Measurements from ENCODE around the gene PPCS.
"Not testable (repeated sequence)": the region's sequence is repeated elsewhere in the genome, so short reads cannot be mapped to it uniquely, and the experiment has no call there.

Gene PPCS

GRCh38 chr1:42454403-42454802 is 1.9 kb upstream of the PPCS start:
- no peak for DNase-seq

DNA sequence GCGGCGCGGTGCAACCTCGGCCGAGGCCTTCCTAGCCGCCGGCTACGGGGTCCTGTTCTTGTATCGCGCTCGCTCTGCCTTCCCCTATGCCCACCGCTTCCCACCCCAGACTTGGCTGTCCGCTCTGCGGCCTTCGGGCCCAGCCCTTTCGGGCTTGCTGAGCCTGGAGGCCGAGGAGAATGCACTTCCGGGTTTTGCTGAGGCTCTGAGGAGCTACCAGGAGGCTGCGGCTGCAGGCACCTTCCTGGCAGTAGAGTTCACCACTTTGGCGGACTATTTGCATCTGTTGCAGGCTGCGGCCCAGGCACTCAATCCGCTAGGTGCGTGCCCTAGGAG is 379 bp downstream of the PPCS start:
- peak; percentile 54 to 56 for DNase-seq

GRCh38 chr1:42461196-42461595 is 4.9 kb downstream of the PPCS start:
- DNase-seq = no peak

DNA sequence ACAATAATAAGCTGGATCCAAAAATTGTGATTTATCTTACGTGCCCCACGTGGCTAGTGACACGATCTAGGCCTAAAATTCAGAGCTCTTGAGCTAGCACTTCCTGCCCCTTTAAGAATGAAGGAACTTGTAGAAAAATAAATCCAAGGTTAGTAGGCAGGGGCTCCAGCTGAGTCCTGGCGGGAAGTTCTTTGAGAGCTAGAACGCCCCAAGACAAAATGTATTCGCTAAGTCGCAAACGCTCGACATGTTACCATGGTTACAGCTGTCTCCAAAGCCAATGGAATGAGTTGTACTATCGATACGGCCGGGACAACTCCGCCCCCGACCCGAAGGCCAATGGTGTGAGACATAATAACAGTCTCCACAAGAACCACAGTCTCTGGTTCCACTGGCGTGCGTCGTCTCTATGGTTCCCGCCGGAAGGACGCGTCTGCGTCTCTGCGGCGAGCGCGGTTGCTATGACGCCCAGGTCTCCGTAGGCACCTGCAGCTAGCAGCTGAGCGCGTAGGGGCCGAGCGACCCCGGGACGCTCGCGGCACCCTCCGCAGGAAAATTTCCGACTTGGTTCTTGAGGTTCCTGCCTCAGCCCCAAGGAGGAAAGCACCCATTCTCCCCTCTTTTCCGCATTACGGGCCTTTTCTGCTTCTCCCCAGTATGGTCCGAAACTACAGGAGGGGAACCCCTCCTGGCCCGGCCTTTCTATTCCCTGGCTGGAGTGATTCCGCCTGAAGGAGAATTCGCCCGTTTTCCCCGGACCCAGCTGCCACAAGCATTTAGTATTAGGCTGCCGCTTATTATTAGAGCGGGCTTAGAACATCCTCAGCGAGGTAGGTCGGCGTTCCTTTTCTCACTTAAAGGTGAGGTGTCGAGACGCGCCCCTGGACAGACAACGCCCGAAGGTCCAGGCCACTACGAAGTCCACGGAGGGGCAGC is 6.8 kb downstream of the PPCS start, which contains the start of gene CCDC30:
Gene CCDC30, plus strand, starts transcription at position 459 of the 936 bp plus-strand sequence. CDS start 17,266 bp downstream, outside the sequence.
- peak; percentile 95 to 97 for DNase-seq

DNA sequence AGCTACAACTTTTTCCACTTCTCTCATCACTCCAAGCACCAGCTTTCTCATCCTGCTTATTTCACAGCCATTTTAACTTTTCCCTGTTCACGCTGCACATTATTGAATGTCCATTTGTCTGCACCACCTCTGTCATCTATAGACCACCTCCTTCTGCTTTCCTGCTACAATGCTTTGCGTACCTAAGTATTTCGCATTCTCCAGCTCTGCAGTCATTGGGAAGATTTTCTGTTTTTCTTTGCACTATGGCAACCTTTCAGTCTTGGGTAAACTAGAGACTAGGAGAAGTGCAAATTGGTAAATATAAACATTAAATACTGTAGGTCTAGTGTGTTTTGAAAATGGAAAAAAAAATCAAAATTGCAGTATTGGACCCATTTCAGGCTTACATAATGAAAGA is 7.6 kb downstream of the PPCS start:
- no peak for DNase-seq

- DNase-seq = no peak
Measured at GRCh38 chr1:42466030-42466429, 9.7 kb downstream of the PPCS start.

GRCh38 chr1:42469727-42470126 is 13.4 kb downstream of the PPCS start:
- DNase-seq = no peak

GRCh38 chr1:42476605-42477004 is 20.3 kb downstream of the PPCS start:
- no peak for DNase-seq

DNA sequence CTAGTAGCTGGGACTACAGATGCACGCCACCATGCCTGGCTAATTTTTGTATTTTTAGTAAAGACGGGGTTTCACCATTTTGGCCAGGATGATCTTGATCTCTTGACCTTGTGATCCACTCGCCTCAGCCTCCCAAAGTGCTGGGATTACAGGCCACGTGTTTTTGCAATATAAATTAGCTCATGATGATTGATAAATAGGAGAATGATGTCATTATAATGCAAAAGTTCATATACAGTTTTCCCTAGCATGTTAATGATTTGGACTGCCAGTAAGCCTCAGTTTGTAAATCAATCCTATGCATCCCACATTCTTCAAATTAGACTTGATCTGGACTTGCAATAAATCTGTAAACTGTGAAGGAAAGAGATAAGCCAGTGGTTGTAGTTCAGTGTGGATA is 21.0 kb downstream of the PPCS start:
- DNase-seq = not testable (repeated sequence)

DNA sequence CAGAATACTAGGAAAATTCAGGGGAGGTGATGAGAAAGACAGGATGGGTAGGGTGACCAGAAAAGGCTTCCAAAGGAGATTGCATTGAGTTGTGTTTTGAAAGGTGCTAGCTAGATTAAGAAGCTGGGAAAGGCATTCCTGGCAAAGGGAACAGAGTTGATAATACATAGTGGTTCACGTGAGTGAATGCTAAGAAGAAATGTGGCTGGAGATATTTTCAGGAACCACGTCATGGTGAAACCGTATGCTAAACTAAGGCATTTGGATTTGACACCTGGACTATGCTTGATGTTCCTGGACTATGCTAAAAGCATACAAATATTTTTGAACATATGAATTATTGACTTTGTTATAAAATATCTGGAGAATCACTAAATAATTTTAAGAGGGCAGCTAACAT is 21.4 kb downstream of the PPCS start:
- DNase-seq = no peak

- peak; percentile 49 to 68 for DNase-seq
Measured at GRCh38 chr1:42479621-42480020, 23.3 kb downstream of the PPCS start.

DNA sequence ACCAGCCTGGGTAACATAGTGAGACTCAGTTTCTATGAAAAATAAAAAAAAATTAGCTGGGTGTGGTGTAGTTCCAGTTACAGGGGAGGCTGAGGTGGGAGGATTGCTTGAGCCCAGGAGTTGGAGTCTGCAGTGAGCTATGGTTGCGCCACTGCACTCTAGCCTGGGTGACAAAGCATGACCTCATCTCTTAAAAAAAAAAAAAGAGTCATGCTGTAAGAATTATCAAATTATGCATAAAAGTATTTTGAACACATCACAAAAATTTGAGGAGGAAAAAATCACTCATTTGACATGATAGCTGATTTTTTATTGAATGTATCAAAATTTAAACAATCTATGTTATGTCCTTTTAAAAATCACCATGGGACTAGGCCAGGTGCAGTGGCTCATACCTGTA is 24.6 kb downstream of the PPCS start:
- no peak for DNase-seq

- DNase-seq = no peak
Measured at GRCh38 chr1:42482635-42483153, 26.4 kb downstream of the PPCS start.

DNA sequence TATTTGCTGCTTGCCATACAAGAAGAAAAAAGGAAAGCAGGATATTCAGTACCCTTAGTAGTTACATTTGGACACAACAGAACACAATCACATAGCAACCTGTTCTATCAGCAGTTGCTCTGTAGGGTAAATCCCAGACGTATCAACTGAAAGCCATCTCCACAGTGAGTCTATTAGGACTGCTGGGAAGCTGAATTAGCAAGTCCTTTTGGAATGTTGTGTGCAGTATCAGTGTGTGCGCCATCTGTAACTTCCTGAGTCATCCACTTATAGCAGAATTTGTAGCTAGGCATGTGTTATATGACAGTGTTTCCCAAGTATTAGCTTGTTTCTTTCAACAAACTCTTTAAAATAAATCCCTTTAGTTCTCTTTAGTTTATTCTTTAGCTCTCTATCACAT is 28.0 kb downstream of the PPCS start:
- DNase-seq = no peak

- no peak for DNase-seq
Measured at GRCh38 chr1:42490237-42490636, 33.9 kb downstream of the PPCS start.

DNA sequence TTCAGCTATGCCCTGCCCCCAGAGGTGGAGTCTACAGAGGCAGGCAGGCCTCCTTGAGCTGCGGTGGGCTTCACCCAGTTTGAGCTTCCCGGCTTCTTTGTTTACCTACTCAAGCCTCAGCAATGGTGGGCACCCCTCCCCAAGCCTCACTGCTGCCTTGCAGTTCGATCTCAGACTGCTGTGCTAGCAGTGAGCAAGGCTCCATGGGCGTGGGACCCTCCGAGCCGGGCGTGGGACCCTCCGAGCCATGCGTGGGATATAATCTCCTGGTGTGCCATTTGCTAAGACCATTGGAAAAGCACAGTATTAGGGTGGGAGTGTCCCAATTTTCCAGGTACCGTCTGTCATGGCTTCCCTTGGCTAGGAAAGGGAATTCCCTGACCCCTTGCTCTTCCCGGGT is 45.7 kb downstream of the PPCS start:
- not testable (repeated sequence) for DNase-seq

DNA sequence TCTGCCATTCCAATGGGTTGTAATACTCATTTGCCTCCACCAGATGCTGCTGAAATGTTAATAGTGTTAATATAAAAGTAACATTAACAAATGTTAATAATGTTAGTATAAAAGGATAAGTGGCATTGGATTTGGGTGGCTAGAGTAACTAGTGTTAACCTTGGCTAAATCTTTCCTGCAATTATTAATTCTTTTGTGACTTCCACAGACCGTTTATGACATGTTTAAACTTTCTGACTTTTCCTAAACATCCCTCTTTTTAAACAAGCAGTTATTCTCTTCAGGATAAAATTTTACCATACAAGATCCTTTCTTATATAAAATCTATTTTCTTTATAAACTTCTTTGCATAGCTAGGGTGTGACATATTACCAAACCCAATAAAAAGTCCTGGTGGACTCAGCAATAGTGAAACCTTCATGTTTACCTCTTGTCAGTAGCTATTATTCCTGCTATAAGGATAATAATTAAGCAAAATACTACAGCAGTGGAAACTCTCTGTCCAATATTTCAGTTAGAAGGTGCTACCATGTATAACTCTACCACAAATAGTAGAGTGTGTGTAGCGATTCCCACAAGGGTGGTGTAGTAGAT is 48.3 kb downstream of the PPCS start:
- no peak for DNase-seq

GRCh38 chr1:42506576-42506975 is 50.2 kb downstream of the PPCS start:
- no peak for DNase-seq

All from inflammatory macrophage treated with lipopolysaccharide for 1 hour (primary cell).